Caco-2 (cell line): ENCODE results near the gene SDR42E2. TPM values are rescaled to one million over a fixed set of nuclear protein-coding genes. Genes with fewer than 3 reads are reported as not detected.
A peak's percentile ranks its signal among the peaks of the same experiment; 100 is the strongest.

Experiments used
- BruUV-seq: library from RNA; stranded (reverse); fragments of 400-500 nt; replicated peaks from 2 replicates; lab custom pipeline; 2021; lab: Mats Ljungman, UMichigan
- CTCF ChIA-PET: fragments of 300-600 bp; sonication (Branson Sonifier 250); formaldehyde crosslinking; loops from one replicate; lab custom pipeline; 2022; ENCODE audit warnings: antibody characterized with exemption; lab: Charles Lee
- POLR2A ChIA-PET: fragments of 300-600 bp; sonication (Branson Sonifier 250); formaldehyde crosslinking; loops from one replicate; lab custom pipeline; 2022; ENCODE audit warnings: antibody characterized with exemption; lab: Charles Lee
- DNase-seq, 2 experiments: peaks; one replicate each; pipeline versions ENCODE4 v3.0.0 to v3.0.0-alpha.2; 2020 to 2022
- H3K27me3 ChIP-seq: replicated peaks from 2 replicates; pipeline ENCODE4 v1.6.0; 2011; ENCODE audit warnings: low read length; ENCODE audit not compliant: control insufficient read depth, insufficient read depth
- H3K36me3 ChIP-seq: 2 replicates; pipeline ENCODE4 v1.5.1; 2011; ENCODE audit warnings: low read length; ENCODE audit not compliant: control insufficient read depth, insufficient read depth
- H3K4me1 ChIP-seq: fragments of 250-450 bp; sonication (Bioruptor Pico); 2 replicates; pipeline ENCODE4 v1.5.1; 2020; ENCODE audit warnings: mild to moderate bottlenecking
- H3K4me3 ChIP-seq: 2 replicates; pipeline ENCODE4 v1.5.1; 2011; ENCODE audit warnings: low read depth, mild to moderate bottlenecking, control low read depth, low read length
- H3K9me3 ChIP-seq: fragments of 250-450 bp; sonication (Bioruptor Pico); 2 replicates; pipeline ENCODE4 v1.5.1; 2020; ENCODE audit warnings: mild to moderate bottlenecking, moderate library complexity
- H3K27ac Mint-ChIP-seq: one replicate; pipeline ENCODE4 v1.8.0; 2022; ENCODE audit warnings: mixed read lengths; ENCODE audit not compliant: unreplicated experiment
- H3K27me3 Mint-ChIP-seq: one replicate; pipeline ENCODE4 v1.8.0; 2022; ENCODE audit warnings: mixed read lengths; ENCODE audit not compliant: insufficient read depth, unreplicated experiment
- H3K36me3 Mint-ChIP-seq: one replicate; pipeline ENCODE4 v1.8.0; 2022; ENCODE audit warnings: mild to moderate bottlenecking, mixed read lengths; ENCODE audit not compliant: insufficient read depth, unreplicated experiment
- H3K4me1 Mint-ChIP-seq: one replicate; pipeline ENCODE4 v1.8.0; 2022; ENCODE audit warnings: low read depth, mixed read lengths; ENCODE audit not compliant: unreplicated experiment
- H3K4me3 Mint-ChIP-seq: one replicate; pipeline ENCODE4 v1.8.0; 2022; ENCODE audit warnings: mild to moderate bottlenecking, moderate library complexity, mixed read lengths; ENCODE audit not compliant: unreplicated experiment
- H3K9me3 Mint-ChIP-seq: one replicate; pipeline ENCODE4 v1.8.0; 2022; ENCODE audit warnings: mixed read lengths; ENCODE audit not compliant: unreplicated experiment
- CTCF ChIP-seq, 2 experiments: fragments of 200-600 bp in 1 of 2; IDR thresholded peaks; 1 replicate in 1 of 2; 2 replicates in 1 of 2; pipeline versions ENCODE4 v1.5.1 to v1.8.0; 2011 to 2022; ENCODE audit warnings: antibody characterized with exemption in 1 of 2, control low read depth in 1 of 2, inconsistent platforms in 1 of 2, low read depth in 1 of 2, low read length in 1 of 2, mild to moderate bottlenecking in 1 of 2, moderate library complexity in 1 of 2; ENCODE audit not compliant: insufficient read depth in 1 of 2, severe bottlenecking in 1 of 2, unreplicated experiment in 1 of 2
- intact Hi-C: fragments of 100-400 bp; cut with micrococcal nuclease; formaldehyde crosslinking; loops from one replicate; pipeline ENCODE4 v1.10.0; 2022; ENCODE audit not compliant: unreplicated experiment
- total RNA-seq: library from RNA; stranded (reverse); gene quantifications from 2 replicates; pipeline ENCODE4 v1.2.3, GENCODE V29; 2022

SDR42E2 gene
- total RNA-seq, 1 experiment from 2014 or later, result not detected

- H3K4me3 Mint-ChIP-seq, result no peak overlapping the region
- no peak for DNase-seq
- ChIA-PET CTCF (interaction anchor here (0.6 to 3.4 kb wide), 2 partner anchors 24 to 49 kb away, joined by 3 to 17 read pairs; no protein-coding TSS in a partner anchor), POLR2A (no interaction called here)
- H3K9me3 Mint-ChIP-seq, result no peaks in the 10 kb centered on the region
- TF ChIP-seq CTCF (IDR thresholded peaks at IDR 0.05; ENCODE audit: insufficient read depth in 1 of 2, low read depth in 1 of 2, low read length in 1 of 2, severe bottlenecking in 1 of 2, unreplicated experiment in 1 of 2), result no peak
- Histone ChIP-seq H3K36me3 (no peaks in the 10 kb centered on the region), H3K4me1 (no peaks in the 10 kb centered on the region), H3K4me3 (no peak overlapping the region), H3K9me3 (no peaks in the 10 kb centered on the region), H3K27me3 (no peaks in the 10 kb centered on the region; the same call in 1 of the 2 replicates)
- intact Hi-C loops, result loop anchor here (5.0 kb wide), 1 partner anchor 48 kb away; no protein-coding TSS in a partner anchor
- no peaks in the 10 kb centered on the region for H3K36me3 Mint-ChIP-seq
- no TSS peak for BruUV-seq
- no peak overlapping the region for H3K27ac Mint-ChIP-seq
- H3K4me1 Mint-ChIP-seq, result no peaks in the 10 kb centered on the region
- H3K27me3 Mint-ChIP-seq, result peaks cover 6% of the 10 kb centered on the region
Observed at GRCh38 chr16:22139732-22140131, 22.6 kb upstream of the SDR42E2 start.

- Histone ChIP-seq H3K4me1 (no peaks in the 10 kb centered on the region), H3K9me3 (no peaks in the 10 kb centered on the region), H3K4me3 (no peak overlapping the region), H3K27me3 (no peaks in the 10 kb centered on the region; the same call in 1 of the 2 replicates), H3K36me3 (no peaks in the 10 kb centered on the region)
- BruUV-seq, result no TSS peak
- DNase-seq, result peak in 1 of 2 experiments; percentile 6
- ChIA-PET CTCF (interaction anchor here (1.4 to 3.4 kb wide), 2 partner anchors 43 to 47 kb away, joined by 8 to 17 read pairs; no protein-coding TSS in a partner anchor), POLR2A (no interaction called here)
- Mint-ChIP-seq H3K9me3 (no peaks in the 10 kb centered on the region), H3K36me3 (no peaks in the 10 kb centered on the region), H3K27ac (no peak overlapping the region), H3K4me1 (no peaks in the 10 kb centered on the region), H3K4me3 (no peak overlapping the region), H3K27me3 (peaks cover 2% of the 10 kb centered on the region)
- intact Hi-C loops, result loop anchor here (5.0 kb wide), 1 partner anchor 46 kb away; no protein-coding TSS in a partner anchor
- TF ChIP-seq CTCF (IDR thresholded peaks at IDR 0.05; ENCODE audit: insufficient read depth in 1 of 2, low read depth in 1 of 2, low read length in 1 of 2, severe bottlenecking in 1 of 2, unreplicated experiment in 1 of 2), result peak; percentile 52 to 68
Observed at GRCh38 chr16:22141767-22142166, 20.5 kb upstream of the SDR42E2 start.

DNA sequence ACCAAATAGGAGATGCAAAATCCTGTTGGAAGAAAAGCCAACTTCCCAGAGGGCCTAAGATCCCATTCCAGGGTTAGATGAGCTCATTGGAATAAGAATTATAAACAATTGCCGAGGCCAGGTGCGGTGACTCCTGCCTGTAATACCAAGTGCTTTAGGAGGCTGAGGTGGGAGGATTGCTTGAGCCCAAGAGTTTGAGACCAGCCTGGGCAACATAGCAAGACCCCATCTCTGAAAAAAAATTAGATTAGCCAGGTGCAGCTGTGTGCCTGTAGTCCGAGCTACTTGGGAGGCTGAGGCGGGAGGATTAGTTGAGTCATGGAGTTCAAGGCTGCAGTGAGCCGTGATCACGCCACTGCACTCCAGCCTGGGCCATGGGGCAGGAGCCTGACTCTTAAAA lies 17.8 kb upstream of the SDR42E2 start:
- no peak for TF ChIP-seq CTCF (IDR thresholded peaks at IDR 0.05; ENCODE audit: insufficient read depth in 1 of 2, low read depth in 1 of 2, low read length in 1 of 2, severe bottlenecking in 1 of 2, unreplicated experiment in 1 of 2)
- Mint-ChIP-seq H3K4me3 (no peak overlapping the region), H3K27ac (no peak overlapping the region), H3K27me3 (peaks cover 2% of the 10 kb centered on the region), H3K4me1 (no peaks in the 10 kb centered on the region), H3K9me3 (no peaks in the 10 kb centered on the region), H3K36me3 (no peaks in the 10 kb centered on the region)
- H3K9me3 ChIP-seq, result no peaks in the 10 kb centered on the region
- no peaks in the 10 kb centered on the region for H3K27me3 ChIP-seq
- DNase-seq, result no peak
- no TSS peak for BruUV-seq
- intact Hi-C loops, result loop anchor here (5.0 kb wide), 1 partner anchor 43 kb away; no protein-coding TSS in a partner anchor
- H3K4me1 ChIP-seq, result no peaks in the 10 kb centered on the region
- CTCF ChIA-PET, result no interaction called here
- POLR2A ChIA-PET, result no interaction called here
- H3K36me3 ChIP-seq, result no peaks in the 10 kb centered on the region
- H3K4me3 ChIP-seq, result no peak overlapping the region
